HG03135 (cell line): Measurements from ENCODE around the gene RYR3.

Source experiments
- ATAC-seq: cut with Tn5 transposase; IDR thresholded peaks from one replicate; pipeline ENCODE4 v1.9.1; 2021; ENCODE audit warnings: mild to moderate bottlenecking, moderate library complexity; ENCODE audit not compliant: unreplicated experiment

RYR3 gene

GRCh38 chr15:33638453-33638852 is 327.7 kb downstream of the RYR3 start:
- no peak for ATAC-seq

- no peak for ATAC-seq
Observed at GRCh38 chr15:33639051-33639450, 328.3 kb downstream of the RYR3 start.

GRCh38 chr15:33639456-33639855 is 328.7 kb downstream of the RYR3 start:
- ATAC-seq = no peak

- ATAC-seq = no peak
Observed at GRCh38 chr15:33639978-33640377, 329.2 kb downstream of the RYR3 start.

GRCh38 chr15:33641069-33641468 is 330.3 kb downstream of the RYR3 start:
- ATAC-seq = no peak

- no peak for ATAC-seq
Observed at GRCh38 chr15:33644304-33644703, 333.5 kb downstream of the RYR3 start.

- no peak for ATAC-seq
Observed at GRCh38 chr15:33646744-33647143, 336.0 kb downstream of the RYR3 start.

GRCh38 chr15:33649217-33649933 is 338.6 kb downstream of the RYR3 start:
- no peak for ATAC-seq

GRCh38 chr15:33654860-33655259 is 344.1 kb downstream of the RYR3 start:
- ATAC-seq = no peak

- no peak for ATAC-seq
Observed at GRCh38 chr15:33655488-33655887, 344.7 kb downstream of the RYR3 start.

GRCh38 chr15:33656168-33656567 is 345.4 kb downstream of the RYR3 start:
- no peak for ATAC-seq

- ATAC-seq = no peak
Observed at GRCh38 chr15:33660151-33660550, 349.4 kb downstream of the RYR3 start.

- no peak for ATAC-seq
Observed at GRCh38 chr15:33662014-33662413, 351.2 kb downstream of the RYR3 start.

- no peak for ATAC-seq
Observed at GRCh38 chr15:33664947-33665346, 354.2 kb downstream of the RYR3 start.

GRCh38 chr15:33670567-33670966 is 359.8 kb downstream of the RYR3 start:
- ATAC-seq = no peak

GRCh38 chr15:33671456-33671855 is 360.7 kb downstream of the RYR3 start:
- ATAC-seq = peak; percentile 72

GRCh38 chr15:33675246-33675645 is 364.5 kb downstream of the RYR3 start:
- ATAC-seq = no peak

- ATAC-seq = no peak
Observed at GRCh38 chr15:33677238-33677830, 366.6 kb downstream of the RYR3 start.

GRCh38 chr15:33678176-33678575 is 367.4 kb downstream of the RYR3 start:
- ATAC-seq = no peak

- ATAC-seq = no peak
Observed at GRCh38 chr15:33678602-33679001, 367.8 kb downstream of the RYR3 start.

- no peak for ATAC-seq
Observed at GRCh38 chr15:33679061-33679460, 368.3 kb downstream of the RYR3 start.

- no peak for ATAC-seq
Observed at GRCh38 chr15:33680336-33680735, 369.6 kb downstream of the RYR3 start.
